HepG2 (cell line): Measurements from ENCODE around the gene SDC4. TPM values are rescaled to one million over a fixed set of nuclear protein-coding genes. Genes with fewer than 3 reads are reported as not detected.
A peak's percentile ranks its signal among the peaks of the same experiment; 100 is the strongest.

Source experiments
- ATAC-seq: fragments of 200-7000 bp; cut with Tn5 transposase; 3 replicates; pipeline ENCODE4 v1.9.1; 2020; ENCODE audit warnings: mild to moderate bottlenecking, moderate library complexity
- BruUV-seq: library from RNA; stranded (reverse); fragments of 400-500 nt; replicated peaks from 2 replicates; lab custom pipeline; 2021; lab: Mats Ljungman, UMichigan
- CTCF ChIA-PET: fragments of 300-600 bp; formaldehyde crosslinking; extraction: SDS; loops from one replicate; lab custom pipeline; 2021; ENCODE audit warnings: low total read pairs, inconsistent platforms, low intra/inter-chr PET ratio; lab: Yijun Ruan, JAX
- POLR2A ChIA-PET: fragments of 350-600 bp; sonication (Branson Sonifier 250); formaldehyde crosslinking; loops from one replicate; lab custom pipeline; 2020; ENCODE audit warnings: antibody characterized with exemption, inconsistent platforms; lab: Yijun Ruan, JAX
- DNase-seq: peaks from one replicate; pipeline ENCODE4 v3.0.0-alpha.2; 2015; ENCODE audit warnings: low spot score
- FAIRE-seq: peaks from 3 replicates; lab custom pipeline; 2011; peaks lifted over from hg19 to GRCh38; lab: Jason Lieb, UNC
- H2AFZ ChIP-seq: one replicate; pipeline ENCODE4 v1.6.1; 2011; ENCODE audit warnings: low read length, inconsistent platforms
- H3K27ac ChIP-seq: fragments of 300-600 bp; 3 replicates; pipeline ENCODE4 v1.8.0; 2011; ENCODE audit warnings: mixed run types, mild to moderate bottlenecking, mixed read lengths, low read length, inconsistent platforms; ENCODE audit not compliant: insufficient read depth; ENCODE audit errors: extremely low read length
- H3K27me3 ChIP-seq, 2 experiments: fragments of 200-600 bp in 1 of 2; 2 replicates in 1 of 2; 3 replicates in 1 of 2; pipeline versions ENCODE4 v1.6.0 to v1.8.0; 2011; ENCODE audit warnings: low read length in 2 of 2, mild to moderate bottlenecking in 2 of 2, moderate library complexity in 2 of 2, inconsistent platforms in 1 of 2; ENCODE audit not compliant: insufficient read depth in 2 of 2, control insufficient read depth in 1 of 2
- H3K36me3 ChIP-seq, 2 experiments: fragments of 200-600 bp in 1 of 2; replicated peaks in 1 of 2; 2 replicates in 1 of 2; 3 replicates in 1 of 2; pipeline versions ENCODE4 v1.5.1 to v1.8.0; 2011; ENCODE audit warnings: low read length in 2 of 2, inconsistent platforms in 1 of 2; ENCODE audit not compliant: insufficient read depth in 2 of 2, control insufficient read depth in 1 of 2
- H3K4me1 ChIP-seq: 2 replicates; pipeline ENCODE4 v1.5.1; 2012; ENCODE audit warnings: low read length, inconsistent platforms; ENCODE audit not compliant: insufficient read depth
- H3K4me2 ChIP-seq: 2 replicates; pipeline ENCODE4 v1.6.0; 2011; ENCODE audit warnings: low read depth, low read length, inconsistent platforms
- H3K4me3 ChIP-seq, 3 experiments: fragments of 200-600 bp in 1 of 3; sonication (generic), shearing (Covaris generic) in 1 of 3; replicated peaks in 1 of 3; 2 replicates each; pipeline ENCODE4 v1.5.1; 2011 to 2016; ENCODE audit warnings: low read length in 3 of 3, inconsistent platforms in 2 of 3, low read depth in 2 of 3, mild to moderate bottlenecking in 2 of 3, control low read depth in 1 of 3, mixed read lengths in 1 of 3; ENCODE audit not compliant: insufficient read depth in 1 of 3
- H3K79me2 ChIP-seq: one replicate; pipeline ENCODE4 v1.6.1; 2011; ENCODE audit warnings: low read length, inconsistent platforms; ENCODE audit not compliant: insufficient read depth
- H3K9ac ChIP-seq: 2 replicates; pipeline ENCODE4 v1.6.0; 2011; ENCODE audit warnings: mild to moderate bottlenecking, low read depth, low read length, inconsistent platforms; ENCODE audit not compliant: insufficient read depth
- H3K9me3 ChIP-seq: 2 replicates; pipeline ENCODE4 v1.5.1; 2012; ENCODE audit warnings: mild to moderate bottlenecking, low read length
- H4K20me1 ChIP-seq: 2 replicates; pipeline ENCODE4 v1.6.0; 2011; ENCODE audit warnings: inconsistent platforms, mild to moderate bottlenecking, low read length, moderate library complexity; ENCODE audit not compliant: insufficient read depth
- ATF1 ChIP-seq: IDR thresholded peaks from 2 replicates; pipeline ENCODE4 v1.6.1; 2016; ENCODE audit warnings: mild to moderate bottlenecking, control low read depth
- ATF7 ChIP-seq, 2 experiments: fragments of 450-650 bp in 1 of 2; sonication (generic) in 1 of 2; formaldehyde crosslinking in 1 of 2; IDR thresholded peaks; 2 replicates each; pipeline versions ENCODE4 v1.4.0 to v1.6.1; 2016 to 2020; ENCODE audit warnings: antibody characterized with exemption in 1 of 2, mild to moderate bottlenecking in 1 of 2, missing genetic modification reagents in 1 of 2
- CREB1 ChIP-seq, 2 experiments: fragments of 450-650 bp in 1 of 2; IDR thresholded peaks; 2 replicates each; pipeline ENCODE4 v1.6.1; 2016 to 2017; ENCODE audit warnings: control low read depth in 1 of 2, mild to moderate bottlenecking in 1 of 2, missing compliant biosample characterization in 1 of 2, missing genetic modification characterization in 1 of 2
- RFX5 ChIP-seq: IDR thresholded peaks from 2 replicates; pipeline ENCODE4 v1.6.1; 2011; ENCODE audit warnings: low read depth, low read length, improper control_type of control experiment
- TAF15 ChIP-seq: fragments of 200-400 bp; formaldehyde crosslinking; IDR thresholded peaks from one replicate; pipeline ENCODE4 v1.6.1; 2018; ENCODE audit warnings: mild to moderate bottlenecking, low read depth, low read length; ENCODE audit not compliant: poor library complexity, severe bottlenecking
- TARDBP ChIP-seq: sonication (generic); formaldehyde crosslinking; IDR thresholded peaks from 2 replicates; pipeline ENCODE4 v1.8.0; 2022; ENCODE audit warnings: mild to moderate bottlenecking, missing genetic modification reagents
- ZNF563 ChIP-seq: sonication (generic); formaldehyde crosslinking; IDR thresholded peaks from 2 replicates; pipeline ENCODE4 v1.8.0; 2022; ENCODE audit warnings: mild to moderate bottlenecking, moderate library complexity, missing genetic modification reagents
- WGBS: methylation state at CpG from one replicate; pipeline ENCODE4 v1.1.6; 2017; ENCODE audit warnings: low lambda C conversion rate; 5-methylcytosine and 5-hydroxymethylcytosine counted together
- in situ Hi-C: cut with HindIII; loops from 2 replicates; pipeline ENCODE4 v1.10.0; 2017; ENCODE audit warnings: low pct_unique_long_range_greater_than_20kb; ENCODE audit not compliant: extremely low pct_ligation_motif_present
- intact Hi-C: fragments of 100-400 bp; cut with micrococcal nuclease; formaldehyde crosslinking; loops from one replicate; pipeline ENCODE4 v1.10.0; 2022; ENCODE audit not compliant: unreplicated experiment
- polyA plus RNA-seq, 8 experiments: library from polyadenylated mRNA; depleted of rRNA in 3 of 8; stranded (reverse) in 7 of 8; unstranded in 1 of 8; fragments of >200 nt; fragmentation: Illumina TruSeq in 4 of 8; extraction: Trizol in 4 of 8; gene quantifications; 2 replicates each; pipeline versions ENCODE4 v1.2.1 to v1.2.3, GENCODE V29; 2011 to 2016; ENCODE audit warnings: low read depth in 4 of 8, missing spikeins in 1 of 8, mixed read lengths in 1 of 8; ENCODE audit not compliant: insufficient read depth in 1 of 8
- total RNA-seq, 5 experiments: library from RNA; depleted of rRNA; stranded (reverse); fragments of >200 nt; fragmentation: Illumina TruSeq; extraction: Trizol; gene quantifications; 2 replicates each; pipeline ENCODE4 v1.2.3, GENCODE V29; 2016; ENCODE audit warnings: low read depth in 1 of 5
- TF ChIP-seq, protein P1 (sequence below): sonication (generic); formaldehyde crosslinking; IDR thresholded peaks from 2 replicates; pipeline ENCODE4 v1.5.1; 2020; ENCODE audit warnings: mild to moderate bottlenecking, missing genetic modification reagents
- TF ChIP-seq, protein P2 (sequence below): IDR thresholded peaks from 2 replicates; pipeline ENCODE4 v1.6.1; 2016; ENCODE audit warnings: missing biosample characterization, missing genetic modification reagents, low read depth

The SDC4 gene
- total and polyA plus RNA-seq, 2 of the 13 experiments (the other 11 are each of a cell fraction or from before 2014, with no cell fraction given), result 49.0 to 65.1 TPM

DNA sequence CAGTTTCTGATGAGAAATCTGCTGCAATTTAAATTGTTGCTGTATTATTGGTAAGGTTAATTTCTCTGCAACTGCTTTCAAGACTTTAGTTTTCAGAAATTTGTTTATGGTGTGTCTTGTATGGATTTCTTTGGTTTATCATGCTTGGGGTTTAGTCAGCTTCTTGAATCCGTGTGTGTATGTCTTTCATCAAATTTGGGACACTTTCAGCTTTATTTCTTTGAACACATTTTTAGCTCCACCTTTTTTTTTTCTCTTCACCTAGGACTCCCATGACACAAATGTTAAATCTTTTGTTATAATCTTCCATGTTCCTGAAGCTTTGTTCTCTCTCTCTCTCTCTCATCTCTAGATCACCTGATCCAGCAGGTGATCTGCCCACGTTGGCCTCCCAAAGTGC is 43.3 kb upstream of the SDC4 start:
- no peaks in the 10 kb centered on the region for H3K79me2 ChIP-seq
- FAIRE-seq (no peak), DNase-seq (no peak), ATAC-seq (no peak)
- H3K36me3 ChIP-seq, result no peaks in the 10 kb centered on the region
- H3K27ac ChIP-seq, result no peak overlapping the region
- H3K27me3 ChIP-seq, result no peaks in the 10 kb centered on the region
- no peak for TF ChIP-seq ZNF563
- TF ChIP-seq, protein P1, sequence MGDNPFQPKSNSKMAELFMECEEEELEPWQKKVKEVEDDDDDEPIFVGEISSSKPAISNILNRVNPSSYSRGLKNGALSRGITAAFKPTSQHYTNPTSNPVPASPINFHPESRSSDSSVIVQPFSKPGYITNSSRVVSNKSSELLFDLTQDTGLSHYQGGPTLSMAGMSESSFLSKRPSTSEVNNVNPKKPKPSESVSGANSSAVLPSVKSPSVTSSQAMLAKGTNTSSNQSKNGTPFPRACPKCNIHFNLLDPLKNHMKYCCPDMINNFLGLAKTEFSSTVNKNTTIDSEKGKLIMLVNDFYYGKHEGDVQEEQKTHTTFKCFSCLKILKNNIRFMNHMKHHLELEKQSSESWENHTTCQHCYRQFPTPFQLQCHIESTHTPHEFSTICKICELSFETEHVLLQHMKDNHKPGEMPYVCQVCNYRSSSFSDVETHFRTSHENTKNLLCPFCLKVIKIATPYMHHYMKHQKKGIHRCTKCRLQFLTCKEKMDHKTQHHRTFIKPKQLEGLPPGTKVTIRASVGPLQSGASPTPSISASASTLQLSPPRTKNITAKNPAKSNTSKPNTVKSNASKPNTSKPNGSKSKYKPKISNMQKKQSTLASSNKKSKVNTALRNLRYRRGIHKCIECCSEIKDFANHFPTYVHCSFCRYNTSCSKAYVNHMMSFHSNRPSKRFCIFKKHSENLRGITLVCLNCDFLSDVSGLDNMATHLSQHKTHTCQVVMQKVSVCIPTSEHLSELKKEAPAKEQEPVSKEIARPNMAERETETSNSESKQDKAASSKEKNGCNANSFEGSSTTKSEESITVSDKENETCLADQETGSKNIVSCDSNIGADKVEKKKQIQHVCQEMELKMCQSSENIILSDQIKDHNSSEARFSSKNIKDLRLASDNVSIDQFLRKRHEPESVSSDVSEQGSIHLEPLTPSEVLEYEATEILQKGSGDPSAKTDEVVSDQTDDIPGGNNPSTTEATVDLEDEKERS (CRISPR knock-in tag), result no peak
- no peak for TF ChIP-seq RFX5
- TF ChIP-seq TAF15, result no peak
- ChIA-PET POLR2A (interaction anchor here (1.7 kb wide), 1 partner anchor 24 kb away, joined by 3 read pairs; the partner anchor contains the start of gene PIGT), CTCF (no interaction called here)
- H3K4me2 ChIP-seq, result no peak overlapping the region
- no peaks in the 10 kb centered on the region for H4K20me1 ChIP-seq
- WGBS, result 22% methylated on average over 2 of the region's 2 CpGs
- H3K9me3 ChIP-seq, result no peaks in the 10 kb centered on the region
- intact Hi-C loops (loop anchor here (5.0 kb wide), 1 partner anchor 46 kb away; no protein-coding TSS in a partner anchor), in situ Hi-C loops (no loop called here)
- no TSS peak for BruUV-seq
- H2AFZ ChIP-seq, result no peak overlapping the region
- H3K4me1 ChIP-seq, result no peaks in the 10 kb centered on the region
- no peak overlapping the region for H3K4me3 ChIP-seq
- H3K9ac ChIP-seq, result no peak overlapping the region

DNA sequence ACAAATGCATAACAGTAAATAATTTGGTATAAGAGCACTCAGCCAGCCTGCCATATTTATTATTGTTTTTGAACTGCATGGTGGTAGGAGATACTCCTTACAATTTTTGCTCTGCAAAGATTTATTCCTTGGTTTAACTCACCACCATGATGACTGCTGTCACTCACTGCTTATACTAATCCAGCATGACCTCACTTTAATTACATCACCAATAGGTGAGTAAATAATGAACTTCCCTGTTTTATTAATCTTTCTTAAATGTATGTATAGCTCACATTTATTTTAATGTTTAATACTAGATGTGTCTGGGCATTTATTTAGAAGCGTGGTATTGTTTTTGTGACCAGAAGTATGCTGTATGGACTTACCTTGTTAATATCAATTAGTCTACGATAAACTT is 42.7 kb upstream of the SDC4 start:
- TF ChIP-seq ATF7 (IDR thresholded peaks at IDR 0.05) (peak; percentile 55), ATF7 (CRISPR knock-in tag; IDR thresholded peaks at IDR 0.05) (no peak), TARDBP (CRISPR knock-in tag) (no peak), CREB1 (IDR thresholded peaks at IDR 0.05) (peak; percentile 25; the same call in 1 of the 2 replicates), CREB1 (CRISPR knock-in tag; IDR thresholded peaks at IDR 0.05) (no peak), ATF1 (no peak)
- TF ChIP-seq, protein P2, sequence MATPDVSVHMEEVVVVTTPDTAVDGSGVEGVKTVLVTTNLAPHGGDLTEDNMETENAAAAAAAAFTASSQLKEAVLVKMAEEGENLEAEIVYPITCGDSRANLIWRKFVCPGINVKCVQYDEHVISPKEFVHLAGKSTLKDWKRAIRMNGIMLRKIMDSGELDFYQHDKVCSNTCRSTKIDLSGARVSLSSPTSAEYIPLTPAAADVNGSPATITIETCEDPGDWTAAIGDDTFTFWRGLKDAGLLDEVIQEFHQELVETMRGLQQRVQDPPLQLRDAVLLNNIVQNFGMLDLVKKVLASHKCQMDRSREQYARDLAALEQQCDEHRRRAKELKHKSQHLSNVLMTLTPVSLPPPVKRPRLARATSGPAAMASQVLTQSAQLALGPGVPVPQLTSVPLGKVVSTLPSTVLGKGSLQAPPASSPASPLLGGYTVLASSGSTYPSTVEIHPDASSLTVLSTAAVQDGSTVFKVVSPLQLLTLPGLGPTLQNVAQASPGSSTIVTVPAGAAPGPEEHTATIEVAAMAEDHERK, result no peak
- FAIRE-seq, result no peak
- no peak for DNase-seq
- Histone ChIP-seq H3K4me1 (no peaks in the 10 kb centered on the region), H3K4me2 (no peak overlapping the region), H3K9ac (no peak overlapping the region), H3K9me3 (no peaks in the 10 kb centered on the region), H3K4me3 (no peak overlapping the region), H3K27me3 (no peaks in the 10 kb centered on the region), H2AFZ (no peak overlapping the region), H4K20me1 (no peaks in the 10 kb centered on the region), H3K79me2 (no peaks in the 10 kb centered on the region), H3K36me3 (no peaks in the 10 kb centered on the region), H3K27ac (no peak overlapping the region)
- ChIA-PET CTCF (no interaction called here), POLR2A (interaction anchor here (1.7 kb wide), 1 partner anchor 25 kb away, joined by 3 read pairs; the partner anchor contains the start of gene PIGT)
- no TSS peak for BruUV-seq
- no peak for ATAC-seq
- intact Hi-C loops (loop anchor here (5.0 kb wide), 1 partner anchor 46 kb away; no protein-coding TSS in a partner anchor), in situ Hi-C loops (no loop called here)
- 75% methylated on average over 2 of the region's 2 CpGs for WGBS
